CD4-positive, alpha-beta T cell treated with Interleukin-15 for 1 hour (primary cell): Measurements from ENCODE around the gene TMEM120A.

Experiments
- DNase-seq: peaks from one replicate; pipeline ENCODE4 v3.0.0-alpha.2; 2020

Gene TMEM120A

GRCh38 chr7:75993689-75994387, 557 bp downstream of the TMEM120A start:
- no peak for DNase-seq

GRCh38 chr7:75992083-75992755, 2.2 kb downstream of the TMEM120A start:
- no peak for DNase-seq

GRCh38 chr7:75991531-75992082, 2.8 kb downstream of the TMEM120A start:
- no peak for DNase-seq

- no peak for DNase-seq
Measured at GRCh38 chr7:75989500-75990388, 4.7 kb downstream of the TMEM120A start.

- no peak for DNase-seq
Measured at GRCh38 chr7:75988568-75989499, 5.6 kb downstream of the TMEM120A start.

- no peak for DNase-seq
Measured at GRCh38 chr7:75987805-75988567, 6.4 kb downstream of the TMEM120A start.

- DNase-seq: no peak
Measured at GRCh38 chr7:75987026-75987804, 7.2 kb downstream of the TMEM120A start.

GRCh38 chr7:75986147-75986781, 8.1 kb downstream of the TMEM120A start:
- DNase-seq: no peak

- no peak for DNase-seq
Measured at GRCh38 chr7:75985518-75986146, 8.8 kb downstream of the TMEM120A start.

- DNase-seq: no peak
Measured at GRCh38 chr7:75985009-75985517, 9.3 kb downstream of the TMEM120A start.

GRCh38 chr7:75984130-75985008, 10.0 kb downstream of the TMEM120A start:
- DNase-seq: no peak

- DNase-seq: no peak
Measured at GRCh38 chr7:75983471-75984129, 10.8 kb downstream of the TMEM120A start.

GRCh38 chr7:75982306-75983064, 11.9 kb downstream of the TMEM120A start:
- no peak for DNase-seq

- DNase-seq: no peak
Measured at GRCh38 chr7:75981453-75982305, 12.7 kb downstream of the TMEM120A start.

- no peak for DNase-seq
Measured at GRCh38 chr7:75981203-75981452, 13.3 kb downstream of the TMEM120A start.
